Liver (tissue), 9 donors: ENCODE results near the gene CARHSP1. TPM values are rescaled to one million over a fixed set of nuclear protein-coding genes. Genes with fewer than 3 reads are reported as not detected.

ENCODE experiments used
- DNase-seq: peaks from one replicate; pipeline ENCODE4 v3.0.0-alpha.2; 2017; ENCODE audit warnings: low spot score
- H3K27ac ChIP-seq, 2 donors: one replicate each; pipeline ENCODE4 v1.7.0; 2013; ENCODE audit warnings: inconsistent platforms in 2 of 2, low read length in 2 of 2, control low read depth in 1 of 2, low read depth in 1 of 2, mild to moderate bottlenecking in 1 of 2
- H3K27me3 ChIP-seq, 4 donors: one replicate each; pipeline versions ENCODE4 v1.6.1 to v1.7.0; 2013; ENCODE audit warnings: low read length in 3 of 4, inconsistent platforms in 1 of 4, mild to moderate bottlenecking in 1 of 4, moderate library complexity in 1 of 4; ENCODE audit not compliant: control insufficient read depth in 4 of 4, insufficient read depth in 4 of 4
- H3K36me3 ChIP-seq, 4 donors: one replicate each; pipeline versions ENCODE4 v1.6.1 to v1.7.0; 2013; ENCODE audit warnings: low read length in 3 of 4, mild to moderate bottlenecking in 3 of 4, low read depth in 1 of 4, moderate library complexity in 1 of 4; ENCODE audit not compliant: control insufficient read depth in 4 of 4, insufficient read depth in 3 of 4
- H3K4me1 ChIP-seq, 4 donors: one replicate each; pipeline versions ENCODE4 v1.6.1 to v1.7.0; 2013; ENCODE audit warnings: low read length in 3 of 4, mild to moderate bottlenecking in 3 of 4, moderate library complexity in 1 of 4; ENCODE audit not compliant: control insufficient read depth in 4 of 4, insufficient read depth in 4 of 4
- H3K4me3 ChIP-seq, 3 donors: one replicate each; pipeline versions ENCODE4 v1.6.1 to v1.7.0; 2013; ENCODE audit warnings: low read length in 3 of 3, control low read depth in 1 of 3, low read depth in 1 of 3, mild to moderate bottlenecking in 1 of 3
- H3K9ac ChIP-seq, 2 donors: one replicate each; pipeline ENCODE4 v1.7.0; 2013; ENCODE audit warnings: low read length in 2 of 2, mild to moderate bottlenecking in 2 of 2, moderate library complexity in 2 of 2, control low read depth in 1 of 2, low read depth in 1 of 2
- H3K9me3 ChIP-seq, 4 donors: one replicate each; pipeline versions ENCODE4 v1.6.1 to v1.7.0; 2013; ENCODE audit warnings: low read length in 3 of 4; ENCODE audit not compliant: control insufficient read depth in 4 of 4
- EGR1 ChIP-seq, 2 donors: IDR thresholded peaks; 2 replicates each; pipeline ENCODE4 v1.6.1; 2016 to 2018; ENCODE audit warnings: antibody characterized with exemption in 2 of 2, low read depth in 2 of 2
- FOXA1 ChIP-seq: IDR thresholded peaks from 2 replicates; pipeline ENCODE4 v1.6.1; 2016; ENCODE audit warnings: antibody characterized with exemption
- FOXA2 ChIP-seq: IDR thresholded peaks from 2 replicates; pipeline ENCODE4 v1.6.1; 2016; ENCODE audit warnings: antibody characterized with exemption
- GABPA ChIP-seq, 2 donors: IDR thresholded peaks in 1 of 2; conservative IDR thresholded peaks in 1 of 2; 2 replicates each; pipeline ENCODE4 v1.6.1; 2016; ENCODE audit warnings: antibody characterized with exemption in 2 of 2, mild to moderate bottlenecking in 1 of 2, moderate library complexity in 1 of 2
- HNF4A ChIP-seq, 2 donors: conservative IDR thresholded peaks; 2 replicates each; pipeline ENCODE4 v1.6.1; 2016; ENCODE audit warnings: antibody characterized with exemption in 2 of 2, mild to moderate bottlenecking in 2 of 2
- HNF4G ChIP-seq: IDR thresholded peaks from 2 replicates; pipeline ENCODE4 v1.6.1; 2016; ENCODE audit warnings: antibody characterized with exemption
- MAX ChIP-seq: IDR thresholded peaks from 2 replicates; pipeline ENCODE4 v1.6.1; 2016; ENCODE audit warnings: antibody characterized with exemption
- NR2F2 ChIP-seq: IDR thresholded peaks from 2 replicates; pipeline ENCODE4 v1.6.1; 2016; ENCODE audit warnings: antibody characterized with exemption
- RAD21 ChIP-seq, 2 donors: IDR thresholded peaks; 2 replicates each; pipeline ENCODE4 v1.6.1; 2016; ENCODE audit warnings: antibody characterized with exemption in 2 of 2, mild to moderate bottlenecking in 2 of 2
- REST ChIP-seq: IDR thresholded peaks from 2 replicates; pipeline ENCODE4 v1.6.1; 2016; ENCODE audit warnings: antibody characterized with exemption, mild to moderate bottlenecking
- RXRA ChIP-seq, 2 donors: IDR thresholded peaks; 2 replicates each; pipeline ENCODE4 v1.6.1; 2017 to 2018; ENCODE audit warnings: antibody characterized with exemption in 2 of 2, mild to moderate bottlenecking in 1 of 2
- SP1 ChIP-seq: IDR thresholded peaks from 2 replicates; pipeline ENCODE4 v1.6.1; 2018; ENCODE audit warnings: antibody characterized with exemption, mild to moderate bottlenecking
- TAF1 ChIP-seq: conservative IDR thresholded peaks from 2 replicates; pipeline ENCODE4 v1.6.1; 2016; ENCODE audit warnings: antibody characterized with exemption, mild to moderate bottlenecking
- YY1 ChIP-seq: IDR thresholded peaks from 2 replicates; pipeline ENCODE4 v1.6.1; 2016; ENCODE audit warnings: antibody characterized with exemption, mild to moderate bottlenecking
- ZBTB33 ChIP-seq: IDR thresholded peaks from 2 replicates; pipeline ENCODE4 v1.6.1; 2016; ENCODE audit warnings: antibody characterized with exemption
- WGBS: extraction: QIAGEN DNeasy Blood & Tissue Kit; methylation state at CpG from one replicate; pipeline ENCODE4 v1.1.7; 2013; 5-methylcytosine and 5-hydroxymethylcytosine counted together
- polyA plus RNA-seq, 2 donors: library from polyadenylated mRNA; stranded (reverse) in 1 of 2; unstranded in 1 of 2; fragments of 200-250 nt in 1 of 2; fragments of >200 nt in 1 of 2; fragmentation: Nextera tagmentation in 1 of 2; extraction: Ambion mirVana in 1 of 2; gene quantifications; one replicate each; pipeline versions ENCODE4 v1.2.1 to v1.2.3, GENCODE V29; 2013 to 2015
- total RNA-seq, 2 donors: library from RNA; depleted of rRNA; stranded (reverse); fragments of >200 nt; gene quantifications; one replicate each; pipeline ENCODE4 v1.2.3, GENCODE V29; 2014
- donor health status: healthy.
- donor health status: healthy.
- donor health status: healthy.
- donor health status: healthy.
- donor health status: healthy.

CARHSP1 gene
- total and polyA plus RNA-seq, 4 donors: 81.2 to 162 (median 119) TPM

- Histone ChIP-seq H3K27me3 (no peaks in the 10 kb centered on the region), H3K27ac (peak overlapping the region; percentile 91 to 93), H3K9me3 (no peaks in the 10 kb centered on the region), H3K4me3 (peak overlapping the region; percentile 71 to 95 (median 89)), H3K36me3 (no peaks in the 10 kb centered on the region), H3K4me1 (peaks cover 30 to 64% (median 46%) of the 10 kb centered on the region in 4 donors), H3K9ac (peak overlapping the region; percentile 86 to 96)
- DNase-seq: no peak
- TF ChIP-seq RXRA (IDR thresholded peaks at IDR 0.05) (no peak), HNF4G (no peak), MAX (peak; percentile 9), FOXA1 (no peak), SP1 (no peak), HNF4A (conservative IDR thresholded peaks at IDR 0.05) (no peak)
- under 1% methylated on average over 16 of the region's 16 CpGs for WGBS
These were observed 832 bp downstream of the CARHSP1 start for GRCh38 chr16:8867932-8868415.

GRCh38 chr16:8867216-8867931 is 1.4 kb downstream of the CARHSP1 start:
- peak; percentile 74 for DNase-seq
- peak in 1 of 2 donors; percentile 4 for TF ChIP-seq RXRA (IDR thresholded peaks at IDR 0.05)
- TF ChIP-seq RAD21 (IDR thresholded peaks at IDR 0.05): no peak
- TF ChIP-seq EGR1 (IDR thresholded peaks at IDR 0.05; ENCODE audit: low read depth in 2 of 2): no peak
- TF ChIP-seq HNF4A (conservative IDR thresholded peaks at IDR 0.05): no peak
- TF ChIP-seq YY1: peak; percentile 13
- TF ChIP-seq GABPA (IDR thresholded peaks at IDR 0.05 in 1 of 2, conservative IDR thresholded peaks at IDR 0.05 in 1 of 2): no peak
- TF ChIP-seq HNF4G: no peak
- no peak for TF ChIP-seq SP1
- TF ChIP-seq TAF1: no peak
- Histone ChIP-seq H3K9ac (peak overlapping the region; percentile 86 to 96), H3K4me3 (peak overlapping the region; percentile 71 to 95 (median 89)), H3K9me3 (no peaks in the 10 kb centered on the region), H3K27me3 (no peaks in the 10 kb centered on the region), H3K4me1 (peaks cover 35 to 70% (median 50%) of the 10 kb centered on the region in 4 donors), H3K27ac (peak overlapping the region; percentile 91 to 93), H3K36me3 (no peaks in the 10 kb centered on the region)
- 2% methylated on average over 35 of the region's 35 CpGs for WGBS

- Histone ChIP-seq H3K27ac (peak overlapping the region; percentile 91 to 93), H3K4me3 (peak overlapping the region; percentile 71 to 95 (median 89)), H3K36me3 (no peaks in the 10 kb centered on the region), H3K9me3 (no peaks in the 10 kb centered on the region), H3K4me1 (peaks cover 36 to 75% (median 51%) of the 10 kb centered on the region in 4 donors), H3K9ac (peak overlapping the region; percentile 86 to 96), H3K27me3 (no peaks in the 10 kb centered on the region)
- 10% methylated on average over 16 of the region's 16 CpGs for WGBS
- DNase-seq: no peak
- no peak for TF ChIP-seq REST
- TF ChIP-seq ZBTB33: no peak
- no peak for TF ChIP-seq SP1
- TF ChIP-seq HNF4A (conservative IDR thresholded peaks at IDR 0.05): no peak
- TF ChIP-seq FOXA2: no peak
- no peak for TF ChIP-seq RAD21 (IDR thresholded peaks at IDR 0.05)
- TF ChIP-seq NR2F2: no peak
- no peak for TF ChIP-seq EGR1 (IDR thresholded peaks at IDR 0.05; ENCODE audit: low read depth in 2 of 2)
These were observed 2.0 kb downstream of the CARHSP1 start for GRCh38 chr16:8866884-8867215.
